RWPE2 (cell line): Measurements from ENCODE around the gene CUL3.

Experiments used
- ATAC-seq: fragments of 200-7000 bp; cut with Tn5 transposase; 3 replicates; pipeline ENCODE4 v1.9.1; 2021; ENCODE audit warnings: low read depth
- DNase-seq: peaks from one replicate; pipeline ENCODE4 v3.0.0-alpha.2; 2020; ENCODE audit warnings: low spot score
- H3K27ac ChIP-seq: fragments of 450-650 bp; 2 replicates; pipeline ENCODE4 v1.5.1; 2017; ENCODE audit warnings: mild to moderate bottlenecking; ENCODE audit not compliant: poor library complexity, severe bottlenecking
- H3K27me3 ChIP-seq: fragments of 250-450 bp; sonication (Bioruptor Pico); 2 replicates; pipeline ENCODE4 v1.5.1; 2021; ENCODE audit warnings: mild to moderate bottlenecking, moderate library complexity; ENCODE audit not compliant: insufficient read depth, poor library complexity, severe bottlenecking
- H3K36me3 ChIP-seq: fragments of 250-450 bp; sonication (Bioruptor Pico); 2 replicates; pipeline ENCODE4 v1.5.1; 2020; ENCODE audit warnings: low read depth, mild to moderate bottlenecking, moderate library complexity
- H3K4me1 ChIP-seq: fragments of 250-450 bp; sonication (Bioruptor Pico); 2 replicates; pipeline ENCODE4 v1.5.1; 2021; ENCODE audit warnings: mild to moderate bottlenecking, moderate library complexity; ENCODE audit not compliant: insufficient read depth, poor library complexity, severe bottlenecking
- H3K4me3 ChIP-seq: fragments of 250-450 bp; sonication (Bioruptor Pico); 2 replicates; pipeline ENCODE4 v1.5.1; 2021; ENCODE audit warnings: mild to moderate bottlenecking, moderate library complexity; ENCODE audit not compliant: severe bottlenecking
- H3K9me3 ChIP-seq: fragments of 250-450 bp; sonication (Bioruptor Pico); 2 replicates; pipeline ENCODE4 v1.5.1; 2021; ENCODE audit warnings: mild to moderate bottlenecking, moderate library complexity; ENCODE audit not compliant: severe bottlenecking
- CTCF ChIP-seq: fragments of 450-650 bp; IDR thresholded peaks from one replicate; pipeline ENCODE4 v1.5.1; 2017; ENCODE audit warnings: mild to moderate bottlenecking, moderate library complexity; ENCODE audit not compliant: poor library complexity, severe bottlenecking

CUL3 gene

GRCh38 chr2:224545884-224546644 lies 39.1 kb downstream of the CUL3 start:
- no peak for TF ChIP-seq CTCF
- Histone ChIP-seq H3K27ac (no peak overlapping the region), H3K36me3 (peaks cover 35% of the 10 kb centered on the region), H3K4me3 (no peak overlapping the region), H3K4me1 (peaks cover 3% of the 10 kb centered on the region), H3K27me3 (no peaks in the 10 kb centered on the region), H3K9me3 (no peaks in the 10 kb centered on the region)
- ATAC-seq (peak; percentile 29; the same call in 1 of the 3 replicates), DNase-seq (no peak)

DNA sequence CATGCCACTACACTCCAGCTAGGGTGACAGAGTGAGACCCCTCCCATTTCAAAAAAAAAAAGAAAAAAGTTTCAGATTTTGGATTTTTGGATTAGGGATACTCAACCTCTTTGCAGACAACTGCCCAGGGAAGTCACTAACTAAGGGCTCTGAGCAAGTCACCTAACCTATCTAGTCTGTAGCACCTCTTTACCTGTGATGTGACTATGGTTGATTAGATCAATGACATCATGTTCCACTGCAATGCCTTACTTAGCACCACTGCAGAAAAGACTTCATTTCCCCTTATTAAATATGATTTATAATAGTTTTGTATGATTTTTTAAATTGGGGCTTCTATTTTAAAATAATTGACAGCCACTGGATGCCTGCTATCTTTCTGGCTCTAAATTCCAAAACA lies 41.2 kb downstream of the CUL3 start:
- Histone ChIP-seq H3K9me3 (no peaks in the 10 kb centered on the region), H3K4me3 (no peak overlapping the region), H3K36me3 (peaks cover 31% of the 10 kb centered on the region), H3K27ac (no peak overlapping the region), H3K4me1 (peaks cover 3% of the 10 kb centered on the region), H3K27me3 (no peaks in the 10 kb centered on the region)
- no peak for DNase-seq
- ATAC-seq: no peak
- TF ChIP-seq CTCF: no peak

DNA sequence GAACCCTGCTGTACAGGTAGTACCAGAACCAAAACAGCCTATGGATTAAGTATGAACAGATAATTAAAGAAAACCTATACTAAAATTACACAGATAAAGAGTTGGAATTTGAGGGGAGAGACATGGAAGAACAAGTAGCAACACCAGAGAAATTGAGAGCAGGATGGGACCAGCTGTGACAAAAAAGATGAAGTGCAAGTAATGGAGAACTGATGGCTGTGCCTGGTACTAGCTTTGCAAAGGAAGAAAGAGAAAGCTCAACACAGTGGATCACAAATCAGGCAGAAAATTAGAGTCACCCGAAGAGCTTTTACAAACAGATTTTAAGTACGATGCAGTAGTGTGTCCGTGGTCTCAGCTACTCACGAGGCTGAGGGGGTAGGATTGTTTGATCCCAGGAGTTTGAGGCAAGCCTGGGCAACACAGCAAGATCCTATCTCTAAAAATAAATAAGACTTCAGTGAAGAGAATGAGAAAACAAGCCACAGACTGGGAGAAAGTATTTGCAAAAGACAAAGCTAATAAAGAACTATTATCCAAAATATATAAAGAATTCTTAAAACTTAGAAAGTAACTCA lies 46.5 kb downstream of the CUL3 start:
- no peak for DNase-seq
- H3K27ac ChIP-seq: no peak overlapping the region
- TF ChIP-seq CTCF: no peak
- H3K36me3 ChIP-seq: peaks cover 30% of the 10 kb centered on the region
- no peak for ATAC-seq
- no peaks in the 10 kb centered on the region for H3K27me3 ChIP-seq
- no peak overlapping the region for H3K4me3 ChIP-seq
- H3K4me1 ChIP-seq: no peaks in the 10 kb centered on the region
- H3K9me3 ChIP-seq: no peaks in the 10 kb centered on the region

GRCh38 chr2:224532931-224533330 lies 52.2 kb downstream of the CUL3 start:
- DNase-seq (no peak), ATAC-seq (no peak)
- Histone ChIP-seq H3K4me1 (no peaks in the 10 kb centered on the region), H3K9me3 (no peaks in the 10 kb centered on the region), H3K4me3 (no peak overlapping the region), H3K36me3 (peaks cover 48% of the 10 kb centered on the region), H3K27me3 (no peaks in the 10 kb centered on the region), H3K27ac (no peak overlapping the region)
- TF ChIP-seq CTCF: no peak

- peaks cover 46% of the 10 kb centered on the region for H3K36me3 ChIP-seq
- H3K4me3 ChIP-seq: no peak overlapping the region
- TF ChIP-seq CTCF: no peak
- no peak for DNase-seq
- H3K4me1 ChIP-seq: no peaks in the 10 kb centered on the region
- H3K27me3 ChIP-seq: no peaks in the 10 kb centered on the region
- no peak for ATAC-seq
- H3K9me3 ChIP-seq: no peaks in the 10 kb centered on the region
- no peak overlapping the region for H3K27ac ChIP-seq
Observed at GRCh38 chr2:224532441-224532840, 52.7 kb downstream of the CUL3 start.
